MCF 10A (cell line): Measurements from ENCODE around the gene LIMK1. TPM values are rescaled to one million over a fixed set of nuclear protein-coding genes. Genes with fewer than 3 reads are reported as not detected.

ENCODE experiments used
- BruUV-seq: library from RNA; stranded (reverse); fragments of 400-500 nt; replicated peaks from 2 replicates; lab custom pipeline; 2021; lab: Mats Ljungman, UMichigan
- CTCF ChIA-PET: fragments of 300-600 bp; sonication (Branson Sonifier 250); formaldehyde crosslinking; extraction: SDS; loops from one replicate; lab custom pipeline; 2021; ENCODE audit warnings: antibody characterized with exemption, inconsistent platforms; lab: Yijun Ruan, JAX
- POLR2A ChIA-PET: fragments of 300-600, 350-650 bp; sonication (Branson Sonifier 250); formaldehyde crosslinking; extraction: SDS; loops from one replicate; lab custom pipeline; 2020; ENCODE audit warnings: antibody characterized with exemption, inconsistent platforms; lab: Yijun Ruan, JAX
- DNase-seq: peaks from one replicate; pipeline ENCODE4 v3.0.0-alpha.2; 2018; ENCODE audit not compliant: unreplicated experiment
- H3K27ac Mint-ChIP-seq: one replicate; pipeline ENCODE4 v1.8.0; 2022; ENCODE audit warnings: mild to moderate bottlenecking, low read depth, mixed read lengths; ENCODE audit not compliant: unreplicated experiment
- H3K27me3 Mint-ChIP-seq: one replicate; pipeline ENCODE4 v1.8.0; 2022; ENCODE audit warnings: mixed read lengths; ENCODE audit not compliant: insufficient read depth, unreplicated experiment
- H3K36me3 Mint-ChIP-seq: one replicate; pipeline ENCODE4 v1.8.0; 2022; ENCODE audit warnings: mild to moderate bottlenecking, moderate library complexity, mixed read lengths; ENCODE audit not compliant: insufficient read depth, unreplicated experiment
- H3K4me1 Mint-ChIP-seq: one replicate; pipeline ENCODE4 v1.8.0; 2022; ENCODE audit warnings: mixed read lengths; ENCODE audit not compliant: insufficient read depth, unreplicated experiment
- H3K4me3 Mint-ChIP-seq: one replicate; pipeline ENCODE4 v1.8.0; 2022; ENCODE audit warnings: mild to moderate bottlenecking, moderate library complexity, mixed read lengths; ENCODE audit not compliant: unreplicated experiment
- H3K9me3 Mint-ChIP-seq: one replicate; pipeline ENCODE4 v1.8.0; 2022; ENCODE audit warnings: mixed read lengths; ENCODE audit not compliant: unreplicated experiment
- CTCF ChIP-seq: fragments of 200-600 bp; IDR thresholded peaks from one replicate; pipeline ENCODE4 v1.8.0; 2022; ENCODE audit warnings: antibody characterized with exemption, mild to moderate bottlenecking; ENCODE audit not compliant: unreplicated experiment
- intact Hi-C: fragments of 100-400 bp; cut with micrococcal nuclease; formaldehyde crosslinking; loops from 2 replicates; pipeline ENCODE4 v1.14.1; 2022
- total RNA-seq: library from RNA; stranded (reverse); gene quantifications from 2 replicates; pipeline ENCODE4 v1.2.3, GENCODE V29; 2022

Gene LIMK1
- total RNA-seq, 1 experiment from 2014 or later = 21.4 TPM

DNA sequence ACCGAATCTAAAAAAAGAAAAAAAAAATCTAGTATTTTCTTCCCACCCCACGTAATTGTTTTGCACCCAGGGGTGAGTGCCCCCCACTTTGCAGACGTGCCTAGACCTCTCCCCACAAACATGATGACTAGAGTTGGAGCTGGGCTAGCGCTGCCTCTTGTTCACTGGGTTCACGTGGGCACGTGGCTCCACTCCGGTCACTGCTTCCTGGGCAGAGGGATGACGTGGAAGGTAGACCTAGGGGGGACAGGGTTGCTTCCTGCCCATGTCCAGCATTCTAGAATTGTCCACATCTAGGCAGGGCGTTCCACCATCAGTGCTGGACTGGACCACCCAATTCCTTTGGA is 861 bp upstream of the LIMK1 start:
- Mint-ChIP-seq H3K36me3 (peaks cover 14% of the 10 kb centered on the region), H3K27me3 (no peaks in the 10 kb centered on the region), H3K4me1 (peaks cover 21% of the 10 kb centered on the region), H3K4me3 (no peak overlapping the region), H3K27ac (no peak overlapping the region), H3K9me3 (no peaks in the 10 kb centered on the region)
- CTCF ChIA-PET = no interaction called here
- BruUV-seq = no TSS peak
- POLR2A ChIA-PET = interaction anchor here (1.9 kb wide), 1 partner anchor 92 kb away, joined by 20 read pairs; the partner anchor contains the start of gene EIF4H
- TF ChIP-seq CTCF = no peak
- no peak for DNase-seq
- intact Hi-C loops = loop anchor here (5.0 kb wide), 1 partner anchor 90 kb away; the partner anchor contains the start of gene EIF4H

DNA sequence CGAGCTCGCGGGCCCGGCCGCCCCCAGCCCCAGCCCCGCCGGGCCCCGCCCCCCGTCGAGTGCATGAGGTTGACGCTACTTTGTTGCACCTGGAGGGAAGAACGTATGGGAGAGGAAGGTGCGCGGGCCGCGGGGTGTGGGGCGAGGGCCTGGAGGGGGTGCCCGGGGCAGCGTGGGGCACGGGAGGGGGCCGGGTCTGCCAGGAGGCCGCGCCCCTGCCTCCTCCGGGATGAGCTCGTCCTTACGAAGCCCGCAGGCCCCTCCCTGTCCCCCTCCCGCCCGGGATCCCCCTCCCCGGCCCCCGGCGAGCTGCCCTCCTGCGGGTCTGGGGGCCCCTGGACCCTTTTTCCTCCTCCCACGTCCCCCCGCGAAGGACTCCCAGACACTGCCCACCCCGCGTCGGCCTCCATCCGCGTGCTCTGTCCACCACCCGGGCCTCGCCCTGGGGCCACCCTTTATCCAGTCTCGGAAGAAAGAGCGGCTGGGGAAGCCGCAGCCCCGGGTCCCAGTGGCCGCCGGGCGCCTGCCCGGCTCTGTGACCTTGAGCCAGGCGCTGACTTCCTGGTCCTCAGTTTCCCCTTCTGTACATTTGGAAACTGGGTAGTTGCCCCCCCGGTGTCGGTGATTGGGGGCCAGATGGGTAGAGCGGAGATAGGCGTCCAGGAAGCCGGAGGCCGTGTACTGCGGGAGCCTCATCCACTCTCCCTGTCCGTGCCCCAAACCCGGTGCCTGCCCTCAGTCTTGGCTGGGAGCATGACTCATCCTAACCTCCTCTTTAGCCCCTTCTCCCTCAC is 521 bp downstream of the LIMK1 start:
- POLR2A ChIA-PET = interaction anchor here (0.9 to 1.9 kb wide), 4 partner anchors 10 to 94 kb away, joined by 3 to 20 read pairs (median 3); partner anchors contain the start of gene EIF4H
- Mint-ChIP-seq H3K4me1 (peaks cover 13% of the 10 kb centered on the region), H3K27ac (peak overlapping the region; percentile 89), H3K4me3 (peak overlapping the region; percentile 78), H3K9me3 (no peaks in the 10 kb centered on the region), H3K27me3 (no peaks in the 10 kb centered on the region), H3K36me3 (peaks cover 18% of the 10 kb centered on the region)
- CTCF ChIA-PET = interaction anchor here (0.5 to 1.6 kb wide), 4 partner anchors 13 to 205 kb away, joined by 3 to 4 read pairs (median 3); partner anchors contain the start of gene CLIP2
- TF ChIP-seq CTCF = no peak
- intact Hi-C loops = loop anchor here (5.0 kb wide), 1 partner anchor 88 kb away; the partner anchor contains the start of gene EIF4H
- BruUV-seq = no TSS peak
- peak; percentile 76 for DNase-seq

GRCh38 chr7:74084722-74085578 is 1.3 kb downstream of the LIMK1 start:
- no peaks in the 10 kb centered on the region for H3K27me3 Mint-ChIP-seq
- TF ChIP-seq CTCF = no peak
- peaks cover 18% of the 10 kb centered on the region for H3K36me3 Mint-ChIP-seq
- peak overlapping the region; percentile 89 for H3K27ac Mint-ChIP-seq
- ChIA-PET CTCF (interaction anchor here (0.5 to 1.6 kb wide), 4 partner anchors 13 to 90 kb away, joined by 3 to 4 read pairs (median 4); no protein-coding TSS in a partner anchor), POLR2A (interaction anchor here (1.1 to 1.9 kb wide), 6 partner anchors 9 to 106 kb away, joined by 3 to 20 read pairs (median 3); partner anchors contain the start of gene EIF4H)
- BruUV-seq = no TSS peak
- peak; percentile 33 for DNase-seq
- no peaks in the 10 kb centered on the region for H3K9me3 Mint-ChIP-seq
- peaks cover 11% of the 10 kb centered on the region for H3K4me1 Mint-ChIP-seq
- intact Hi-C loops = loop anchor here (5.0 kb wide), 1 partner anchor 87 kb away; the partner anchor contains the start of gene EIF4H
- peak overlapping the region; percentile 78 for H3K4me3 Mint-ChIP-seq
